DMS79 treated with DMSO at 0.1 percent for 48 hours (cell line): ENCODE results near the gene AHDC1.

Source experiments
- DNase-seq: peaks from one replicate; lab custom pipeline; 2025; lab: John Stamatoyannopoulos, UW

AHDC1 gene

GRCh38 chr1:27487966-27488884, 115.7 kb downstream of the AHDC1 start:
- no peak for DNase-seq

GRCh38 chr1:27485363-27485762, 118.6 kb downstream of the AHDC1 start:
- DNase-seq, result no peak
